Activated naive CD4-positive, alpha-beta T cell treated with anti-CD3 and anti-CD28 coated beads, Interleukin-2, amount 50 U/mL, for 72 hours (primary cell): Measurements from ENCODE around the gene CREG2. TPM values are rescaled to one million over a fixed set of nuclear protein-coding genes. Genes with fewer than 3 reads are reported as not detected.
A peak's percentile ranks its signal among the peaks of the same experiment; 100 is the strongest.

Experiments
- ATAC-seq, 2 donors: fragments of 150-1000 bp; cut with Tn5 transposase; 2 replicates each; pipeline ENCODE4 v1.10.0; 2021; ENCODE audit warnings: mild to moderate bottlenecking in 2 of 2, moderate library complexity in 2 of 2
- DNase-seq, 2 donors: peaks; one replicate each; pipeline ENCODE4 v3.0.0; 2021 to 2022; ENCODE audit warnings: low spot score in 2 of 2
- H3K27ac Mint-ChIP-seq, 2 donors: one replicate each; pipeline ENCODE4 v1.8.0; 2022; ENCODE audit warnings: mild to moderate bottlenecking in 2 of 2, mixed read lengths in 2 of 2
- H3K36me3 Mint-ChIP-seq, 2 donors: one replicate each; pipeline ENCODE4 v1.8.0; 2022; ENCODE audit warnings: mixed read lengths in 2 of 2
- H3K9me3 Mint-ChIP-seq, 2 donors: one replicate each; pipeline ENCODE4 v1.8.0; 2022; ENCODE audit warnings: mixed read lengths in 2 of 2
- total RNA-seq, 2 donors: library from RNA; stranded (reverse); gene quantifications; one replicate each; pipeline ENCODE4 v1.2.3, GENCODE V29; 2022

Gene CREG2
- not detected for total RNA-seq

DNA sequence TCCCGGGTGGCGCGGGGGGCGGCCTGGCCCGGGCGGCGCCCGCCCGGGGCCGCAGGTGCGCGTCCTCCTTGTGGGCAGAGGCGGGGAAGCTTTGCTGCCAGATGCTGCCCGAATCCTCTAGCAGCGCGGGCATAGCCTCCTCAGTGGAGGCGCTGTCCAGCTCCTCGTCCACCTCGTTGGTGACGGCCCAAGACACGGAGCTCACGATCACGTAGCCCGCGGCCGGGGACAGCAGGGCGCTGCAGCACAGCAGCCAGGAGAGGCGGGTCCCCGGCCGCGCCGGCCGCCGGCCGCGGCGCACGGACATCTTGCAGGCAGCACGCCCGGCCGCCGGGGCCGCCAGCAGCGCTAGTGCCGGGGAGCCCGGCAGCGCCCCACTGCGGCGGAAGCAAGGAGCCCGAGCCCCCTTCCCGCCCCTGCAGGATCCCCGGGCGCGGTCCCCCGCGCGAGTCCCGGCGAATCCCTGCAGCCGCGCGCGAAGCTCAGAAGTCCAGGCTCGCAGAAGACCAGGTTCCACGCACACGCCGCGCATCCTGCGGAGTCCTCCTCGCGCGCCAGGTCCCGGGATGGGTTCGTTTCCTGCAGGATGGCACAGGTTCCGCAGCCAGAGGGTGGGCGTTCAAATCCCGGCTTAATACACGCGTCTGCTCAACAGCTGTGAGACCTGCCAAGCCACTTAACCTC lies at the start of gene CREG2:
CREG2 (minus strand) TSS at position 353 of the 684 bp plus-strand sequence; CDS start at position 307, 46 bp downstream.
- ATAC-seq (peak; percentile 86 to 93), DNase-seq (peak in 1 of 2 donors; percentile 71)
- Mint-ChIP-seq H3K36me3 (no peaks in the 10 kb centered on the region), H3K9me3 (no peaks in the 10 kb centered on the region), H3K27ac (no peak within 1 kb of the TSS)

GRCh38 chr2:101435001-101435862 lies 47.9 kb upstream of the CREG2 start:
- no peaks in the 10 kb centered on the region for H3K36me3 Mint-ChIP-seq
- ATAC-seq: no peak

DNA sequence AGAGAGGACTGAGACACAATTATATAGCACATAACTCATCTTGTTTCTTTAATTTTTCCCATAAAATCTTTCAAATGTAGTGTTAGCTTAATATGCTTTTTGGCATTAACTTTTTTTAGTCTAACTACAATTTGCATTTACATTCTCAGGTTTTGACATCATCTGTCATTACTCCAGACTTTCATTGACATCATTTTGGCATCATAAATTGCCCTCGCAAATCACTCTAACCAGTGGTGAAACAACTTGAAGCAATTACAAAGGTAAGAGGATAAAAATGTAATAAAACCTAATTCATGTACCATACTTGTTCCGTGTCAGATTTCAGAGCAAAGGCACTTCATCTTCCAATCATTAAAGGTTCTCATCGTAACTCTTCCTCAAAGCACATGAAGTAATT lies 46.2 kb upstream of the CREG2 start:
- Mint-ChIP-seq H3K27ac (no peak overlapping the region), H3K36me3 (no peaks in the 10 kb centered on the region), H3K9me3 (no peaks in the 10 kb centered on the region)
- DNase-seq (no peak), ATAC-seq (no peak)

More at GRCh38 chr2:101435001-101435862, 47.9 kb upstream of the CREG2 start:
- no peaks in the 10 kb centered on the region for H3K9me3 Mint-ChIP-seq
- DNase-seq: no peak
- no peak overlapping the region for H3K27ac Mint-ChIP-seq

DNA sequence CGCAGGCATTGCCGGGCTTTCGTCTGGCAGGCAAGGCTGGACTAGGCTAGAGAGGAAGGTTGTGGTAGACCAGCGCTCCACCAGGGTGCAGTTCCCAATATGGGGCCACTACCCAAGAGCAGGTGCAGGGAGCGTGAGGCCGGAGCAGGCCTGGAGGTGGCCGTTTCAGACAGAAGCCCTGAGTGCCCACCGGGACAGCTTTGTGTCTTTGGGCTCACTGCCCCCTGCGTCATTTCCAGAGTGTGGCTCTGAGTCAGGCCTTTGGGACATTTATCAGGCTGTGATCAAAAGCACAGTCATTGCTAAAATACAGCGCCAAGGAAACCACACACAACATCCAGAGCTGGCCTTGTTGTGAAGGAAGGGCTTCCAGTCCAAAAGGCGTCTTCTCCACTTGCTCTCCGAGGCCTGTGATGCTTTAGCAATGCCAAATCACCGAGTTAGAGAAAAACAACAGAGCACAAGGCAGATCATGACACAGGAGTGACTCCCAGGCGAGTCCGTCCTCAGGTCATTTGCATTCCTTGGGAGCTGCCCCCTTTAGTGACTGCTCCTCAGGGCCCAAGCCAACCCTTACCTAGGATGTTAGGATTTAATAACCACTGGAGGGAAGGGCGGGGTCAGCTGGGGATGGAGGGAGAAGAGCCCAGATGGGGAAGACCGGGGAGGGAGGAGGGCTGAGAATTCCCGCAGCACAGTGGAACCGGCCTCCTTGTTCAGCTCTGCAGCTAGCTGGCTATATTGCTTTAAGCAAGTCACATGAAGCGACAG lies 45.3 kb upstream of the CREG2 start:
- no peaks in the 10 kb centered on the region for H3K36me3 Mint-ChIP-seq
- DNase-seq: no peak
- no peaks in the 10 kb centered on the region for H3K9me3 Mint-ChIP-seq
- peak; percentile 57 to 67 for ATAC-seq
- H3K27ac Mint-ChIP-seq: peak overlapping the region in 1 of 2 donors; percentile 43

DNA sequence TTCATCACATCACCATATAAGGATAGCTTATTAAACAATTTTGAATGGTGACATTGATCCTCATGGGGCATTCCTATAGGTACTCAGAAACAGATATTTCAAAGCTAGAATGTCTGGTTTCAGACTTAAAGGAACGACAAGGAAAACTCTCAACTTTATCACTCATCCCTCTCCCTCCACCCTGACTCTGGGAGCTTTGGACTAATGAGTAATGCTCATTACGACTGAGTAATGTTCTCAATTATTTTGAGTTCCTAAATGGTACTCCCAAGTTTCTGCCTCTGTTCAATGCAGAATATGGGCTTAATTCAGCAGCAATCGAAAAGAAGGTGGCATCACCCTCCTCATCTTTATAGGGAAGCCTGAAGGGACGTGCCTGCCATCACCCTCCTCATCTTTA lies 44.2 kb upstream of the CREG2 start:
- no peaks in the 10 kb centered on the region for H3K9me3 Mint-ChIP-seq
- DNase-seq (no peak), ATAC-seq (no peak)
- no peak overlapping the region for H3K27ac Mint-ChIP-seq
- H3K36me3 Mint-ChIP-seq: no peaks in the 10 kb centered on the region

DNA sequence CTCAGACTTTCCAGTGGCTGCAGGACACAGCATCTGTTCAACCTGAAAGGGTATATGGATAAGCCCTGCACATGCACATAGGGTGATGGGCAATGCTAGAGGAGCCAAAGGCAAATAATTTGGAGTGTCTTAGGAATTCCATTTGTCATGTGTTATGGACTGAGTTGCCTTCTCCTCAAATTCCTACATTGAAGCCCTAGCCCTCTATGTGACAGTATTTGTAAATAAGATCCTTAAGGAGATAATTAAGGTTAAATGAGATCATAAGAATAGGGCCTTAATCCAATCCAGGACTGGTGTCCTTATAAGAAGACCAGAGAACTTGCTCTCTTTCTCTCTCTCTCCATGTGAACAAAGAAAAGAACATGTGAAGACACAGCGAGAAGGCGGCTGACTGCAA lies 42.9 kb upstream of the CREG2 start:
- Mint-ChIP-seq H3K36me3 (no peaks in the 10 kb centered on the region), H3K9me3 (no peaks in the 10 kb centered on the region), H3K27ac (no peak overlapping the region)
- DNase-seq (no peak), ATAC-seq (no peak)

DNA sequence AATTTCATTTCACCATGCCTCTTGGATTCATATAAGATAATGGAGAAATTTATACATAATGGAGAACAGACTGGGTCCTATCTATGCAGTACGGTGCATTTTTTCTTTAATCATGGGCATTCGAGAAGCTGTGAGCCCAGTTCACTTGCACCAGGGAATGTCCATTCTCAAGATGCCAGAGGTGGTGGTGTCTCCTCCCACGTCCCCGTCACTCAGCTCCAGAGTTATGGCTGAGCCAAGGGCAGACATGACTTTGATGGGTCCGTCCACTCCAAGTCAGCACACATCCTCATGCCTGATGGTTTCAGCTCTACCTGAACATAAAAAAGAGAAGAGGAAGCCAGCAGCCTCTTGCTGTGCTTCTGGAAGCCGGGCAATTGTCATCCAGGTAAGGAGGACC lies 42.1 kb upstream of the CREG2 start:
- H3K36me3 Mint-ChIP-seq: no peaks in the 10 kb centered on the region
- no peak for DNase-seq
- no peak for ATAC-seq
- H3K27ac Mint-ChIP-seq: no peak overlapping the region
- H3K9me3 Mint-ChIP-seq: no peaks in the 10 kb centered on the region

- Mint-ChIP-seq H3K27ac (no peak overlapping the region), H3K9me3 (no peaks in the 10 kb centered on the region)
- ATAC-seq: no peak
Observed at GRCh38 chr2:101428422-101429176, 41.3 kb upstream of the CREG2 start.

GRCh38 chr2:101427743-101428142 lies 40.4 kb upstream of the CREG2 start:
- no peaks in the 10 kb centered on the region for H3K9me3 Mint-ChIP-seq
- H3K36me3 Mint-ChIP-seq: no peaks in the 10 kb centered on the region
- no peak overlapping the region for H3K27ac Mint-ChIP-seq
- ATAC-seq: no peak
- DNase-seq: no peak

More at GRCh38 chr2:101428422-101429176, 41.3 kb upstream of the CREG2 start:
- DNase-seq: no peak
- H3K36me3 Mint-ChIP-seq: no peaks in the 10 kb centered on the region

GRCh38 chr2:101427240-101427639 lies 39.9 kb upstream of the CREG2 start:
- no peak for ATAC-seq
- DNase-seq: no peak
- H3K27ac Mint-ChIP-seq: no peak overlapping the region
- H3K36me3 Mint-ChIP-seq: no peaks in the 10 kb centered on the region
- H3K9me3 Mint-ChIP-seq: no peaks in the 10 kb centered on the region

GRCh38 chr2:101426822-101427221 lies 39.5 kb upstream of the CREG2 start:
- ATAC-seq: no peak
- no peak overlapping the region for H3K27ac Mint-ChIP-seq
- no peaks in the 10 kb centered on the region for H3K36me3 Mint-ChIP-seq

DNA sequence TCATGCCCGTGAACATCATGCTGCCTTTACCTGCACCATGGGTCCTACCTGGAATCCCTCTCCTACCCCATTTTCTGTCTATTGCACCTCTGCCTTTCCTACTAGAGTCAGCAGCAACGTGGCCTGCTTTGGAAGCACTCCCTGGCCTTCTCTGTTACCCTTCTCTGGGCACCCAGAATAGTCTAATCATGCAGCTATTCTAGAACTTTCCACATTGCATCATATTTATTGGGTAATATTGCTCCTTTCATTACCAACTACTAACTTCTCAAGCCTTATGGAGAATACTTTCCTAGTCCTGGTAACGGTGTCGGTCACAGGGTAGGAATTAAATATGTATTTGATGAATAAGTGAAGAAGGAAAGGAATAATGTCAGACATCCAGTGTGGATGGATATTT lies 33.3 kb upstream of the CREG2 start:
- ATAC-seq: no peak
- H3K27ac Mint-ChIP-seq: no peak overlapping the region
- DNase-seq: no peak
- no peaks in the 10 kb centered on the region for H3K36me3 Mint-ChIP-seq
- no peaks in the 10 kb centered on the region for H3K9me3 Mint-ChIP-seq

More at GRCh38 chr2:101426822-101427221, 39.5 kb upstream of the CREG2 start:
- no peaks in the 10 kb centered on the region for H3K9me3 Mint-ChIP-seq
- no peak for DNase-seq

- ATAC-seq (peak; percentile 71 to 79), DNase-seq (peak in 1 of 2 donors; percentile 70)
- H3K36me3 Mint-ChIP-seq: no peaks in the 10 kb centered on the region
Observed at GRCh38 chr2:101419096-101419663, 31.9 kb upstream of the CREG2 start.

GRCh38 chr2:101418460-101419095 lies 31.3 kb upstream of the CREG2 start:
- no peak for ATAC-seq
- no peak for DNase-seq
- Mint-ChIP-seq H3K9me3 (no peaks in the 10 kb centered on the region), H3K27ac (peak overlapping the region in 1 of 2 donors; percentile 10), H3K36me3 (no peaks in the 10 kb centered on the region)

More at GRCh38 chr2:101419096-101419663, 31.9 kb upstream of the CREG2 start:
- peak overlapping the region in 1 of 2 donors; percentile 10 for H3K27ac Mint-ChIP-seq
- H3K9me3 Mint-ChIP-seq: no peaks in the 10 kb centered on the region

DNA sequence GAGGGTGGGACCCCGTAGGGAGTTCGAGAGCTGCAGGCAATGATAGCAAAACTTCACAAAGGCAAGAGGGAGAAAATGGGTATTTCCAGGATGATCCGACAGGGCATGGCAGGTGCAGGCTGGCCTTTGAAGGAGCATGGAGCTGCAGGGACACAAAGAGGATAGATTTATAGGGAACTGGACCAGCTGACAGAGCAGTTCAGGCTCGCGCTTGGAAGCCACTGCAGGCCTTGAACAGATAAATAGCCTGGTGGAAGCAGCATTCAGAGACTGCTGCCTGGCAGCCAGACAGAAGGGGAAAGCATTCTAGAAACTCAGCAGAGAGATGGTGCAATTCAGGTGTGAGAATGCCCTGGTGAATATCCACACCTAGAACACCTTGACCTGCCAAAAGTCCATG lies 29.3 kb upstream of the CREG2 start:
- ATAC-seq: no peak
- H3K27ac Mint-ChIP-seq: no peak overlapping the region
- no peaks in the 10 kb centered on the region for H3K36me3 Mint-ChIP-seq
- no peaks in the 10 kb centered on the region for H3K9me3 Mint-ChIP-seq
- no peak for DNase-seq

- H3K9me3 Mint-ChIP-seq: no peaks in the 10 kb centered on the region
- H3K27ac Mint-ChIP-seq: no peak overlapping the region
- H3K36me3 Mint-ChIP-seq: no peaks in the 10 kb centered on the region
- DNase-seq (no peak), ATAC-seq (no peak)
Observed at GRCh38 chr2:101415884-101416283, 28.6 kb upstream of the CREG2 start.
